NCI-H2081 treated with DMSO at 0.1 percent for 48 hours (cell line): ENCODE results near the gene RNF186.
"Not testable (repeated sequence)": the region's sequence is repeated elsewhere in the genome, so short reads cannot be mapped to it uniquely, and the experiment has no call there.

Experiments
- DNase-seq: peaks from one replicate; lab custom pipeline; 2025; lab: John Stamatoyannopoulos, UW

RNF186 gene

DNA sequence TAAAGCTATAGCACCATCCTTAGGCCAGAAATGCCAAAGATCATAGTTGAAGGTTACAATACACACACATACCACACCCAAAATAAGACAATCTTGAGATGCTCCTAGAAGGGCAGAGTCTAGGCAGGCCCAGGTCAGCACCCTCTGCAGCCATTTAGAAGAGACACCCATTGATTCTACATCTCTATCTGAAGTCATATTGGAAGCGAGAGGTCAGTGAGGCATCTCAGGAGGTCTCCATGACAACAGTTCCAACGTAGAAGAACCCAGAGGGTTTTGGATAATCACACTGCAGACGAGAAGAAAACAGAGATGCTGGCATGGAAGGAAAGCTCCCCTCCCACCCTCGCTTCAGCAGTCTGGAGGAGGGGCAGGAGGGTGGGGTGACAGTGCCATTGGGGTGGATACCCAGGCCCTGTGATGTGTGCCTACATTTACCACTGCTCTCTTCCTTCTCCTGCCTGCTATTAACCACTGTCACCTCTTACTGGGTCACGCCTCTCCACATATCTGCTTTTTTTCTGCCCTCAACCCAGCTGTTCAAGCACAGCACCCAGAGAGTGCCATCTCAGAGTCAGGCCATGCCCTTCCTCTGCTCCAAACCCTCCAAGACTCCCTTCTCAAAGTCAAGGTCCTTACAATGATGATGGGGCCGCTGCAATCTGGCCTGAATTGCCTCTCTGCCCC is 21.6 kb downstream of the RNF186 start:
- no peak for DNase-seq

DNA sequence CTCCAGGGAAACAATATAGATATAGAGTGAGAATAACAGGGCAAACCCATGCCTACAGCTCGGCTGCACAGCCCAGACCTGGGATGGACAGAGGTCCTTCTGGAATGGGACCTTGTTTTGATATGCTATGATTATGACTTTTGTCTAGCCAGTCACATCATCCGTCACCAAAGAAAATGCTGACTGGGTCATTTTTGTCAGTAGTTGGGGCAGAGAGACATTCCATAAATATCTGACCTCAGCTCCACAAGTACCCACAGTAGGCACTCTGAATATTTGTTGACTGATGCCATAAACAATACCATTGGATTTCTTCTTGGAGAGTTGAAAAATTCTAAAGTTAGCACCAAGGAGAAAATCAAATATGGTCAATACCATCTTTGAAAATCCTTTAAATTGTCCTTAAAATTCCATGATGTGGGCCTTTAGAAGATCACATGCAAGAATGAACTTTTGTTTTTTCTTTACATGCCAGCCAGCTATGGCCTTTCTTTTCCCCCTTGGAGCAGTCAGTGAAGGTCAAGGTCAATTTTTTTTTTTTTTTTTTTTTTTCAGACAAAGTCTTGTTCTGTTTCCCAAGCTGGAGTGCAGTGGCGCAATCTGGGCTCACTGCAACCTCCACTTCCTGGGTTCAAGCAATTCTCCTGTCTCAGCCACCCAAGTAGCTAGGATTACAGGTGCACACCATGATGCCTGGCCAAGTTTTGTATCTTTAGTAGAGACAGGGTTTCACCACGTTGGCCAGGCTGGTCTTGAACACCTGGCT is 22.7 kb downstream of the RNF186 start:
- no peak for DNase-seq

DNA sequence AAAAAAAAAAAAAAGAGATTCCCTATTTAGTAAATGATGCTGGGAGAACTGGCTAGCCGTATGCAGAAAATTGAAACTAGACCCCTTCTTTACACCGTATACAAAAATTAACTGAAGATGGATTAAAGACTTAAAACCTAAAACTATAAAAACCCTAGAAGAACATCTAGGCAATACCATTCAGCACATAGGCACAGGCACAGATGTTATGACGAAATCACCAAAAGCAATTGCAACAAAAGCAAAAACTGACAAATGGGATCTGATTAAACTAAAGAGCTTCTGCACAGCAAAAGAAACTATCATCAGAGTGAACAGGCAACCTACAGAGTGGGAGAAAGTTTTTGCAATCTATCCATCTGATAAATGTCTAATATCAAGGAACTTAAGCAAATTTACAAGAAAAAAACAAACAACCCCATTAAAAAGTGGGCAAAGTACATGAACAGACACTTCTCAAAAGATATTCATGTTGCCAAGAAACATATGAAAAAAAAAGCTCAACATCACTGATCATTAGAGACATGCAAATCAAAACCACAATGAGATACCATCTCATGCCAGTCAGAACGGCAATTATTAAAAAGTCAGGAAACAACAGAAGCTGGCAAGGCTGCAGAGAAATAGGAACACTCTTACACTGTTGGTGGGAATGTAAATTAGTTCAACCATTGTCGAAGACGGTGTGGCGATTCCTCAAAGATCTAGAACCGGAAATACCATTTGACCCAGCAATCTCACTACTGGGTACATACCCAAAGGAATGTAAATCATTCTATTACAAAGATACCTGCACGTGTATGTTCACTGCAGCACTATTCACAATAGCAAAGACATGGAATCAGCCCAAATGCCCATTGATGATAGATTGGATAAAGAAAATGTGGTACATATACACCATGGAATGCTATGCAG is 24.8 kb downstream of the RNF186 start:
- not testable (repeated sequence) for DNase-seq

DNA sequence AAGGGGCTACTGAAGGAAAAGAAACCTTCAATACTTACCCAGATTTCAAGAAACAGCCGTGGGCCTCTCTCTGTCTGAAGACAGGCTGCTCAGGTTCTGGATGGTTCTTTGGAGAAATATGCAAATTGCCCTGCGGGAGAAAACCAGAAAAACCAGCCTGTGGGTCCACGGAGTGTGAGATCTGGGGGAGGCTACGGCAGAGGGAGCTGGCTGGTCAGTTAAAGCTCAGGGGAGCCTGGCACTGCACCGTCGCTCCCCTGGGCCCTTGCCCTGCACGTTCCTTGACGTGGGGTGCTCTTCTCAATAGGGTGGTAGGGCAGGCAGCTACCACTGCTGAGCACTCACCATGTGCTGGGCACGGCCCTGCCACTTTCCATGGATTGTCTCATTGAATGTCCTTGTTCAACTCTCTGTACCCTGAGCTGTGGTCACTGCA is 28.1 kb downstream of the RNF186 start:
- DNase-seq = no peak

DNA sequence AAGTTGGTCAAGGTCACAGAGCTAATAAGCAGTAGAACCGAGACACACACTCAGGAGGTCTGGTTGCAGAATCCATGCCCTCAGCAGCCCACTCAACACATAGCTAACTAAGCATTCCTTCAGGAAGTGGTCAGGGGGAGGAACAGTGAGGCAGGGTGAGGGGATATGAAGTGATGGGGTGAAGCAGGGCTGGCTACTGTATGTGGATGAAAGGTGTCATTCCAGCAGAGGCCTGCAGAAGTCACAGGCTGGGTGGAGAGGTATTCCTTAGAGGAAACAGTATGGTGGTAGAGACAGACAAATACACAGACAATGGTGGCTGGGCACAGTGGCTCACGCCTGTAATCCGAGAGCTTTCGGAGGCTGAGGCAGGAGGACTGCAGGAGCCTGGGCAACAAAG is 29.4 kb downstream of the RNF186 start:
- no peak for DNase-seq

DNA sequence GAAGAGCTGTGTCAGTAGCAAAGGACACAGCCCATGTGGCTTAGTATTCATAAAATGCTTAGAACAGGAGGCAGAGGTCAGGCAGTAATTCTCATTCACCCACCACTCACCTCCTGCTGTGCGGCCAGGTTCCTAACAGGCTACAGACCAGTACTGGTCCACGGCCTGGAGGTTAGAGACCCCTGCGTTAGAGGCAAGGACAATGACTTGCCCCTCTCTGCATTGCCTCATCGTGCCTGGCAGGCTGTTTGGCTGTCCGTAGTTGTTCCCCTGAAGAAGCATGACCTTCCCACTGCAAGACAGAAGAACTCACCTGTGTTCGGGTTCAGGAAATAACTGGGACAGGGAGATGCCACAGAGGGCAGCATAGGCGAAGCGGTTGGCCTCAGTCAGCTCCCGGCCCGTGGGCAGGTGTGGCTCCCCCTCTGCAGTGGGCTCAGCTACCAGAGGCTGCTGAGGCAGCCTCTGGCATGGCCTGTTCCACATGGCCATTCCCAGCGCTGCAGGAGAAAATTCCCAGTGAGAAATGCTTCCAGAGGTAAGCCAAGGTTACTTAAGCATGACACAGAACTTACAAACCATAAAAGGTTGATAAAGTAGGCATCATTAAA is 34.7 kb downstream of the RNF186 start:
- DNase-seq = no peak

DNA sequence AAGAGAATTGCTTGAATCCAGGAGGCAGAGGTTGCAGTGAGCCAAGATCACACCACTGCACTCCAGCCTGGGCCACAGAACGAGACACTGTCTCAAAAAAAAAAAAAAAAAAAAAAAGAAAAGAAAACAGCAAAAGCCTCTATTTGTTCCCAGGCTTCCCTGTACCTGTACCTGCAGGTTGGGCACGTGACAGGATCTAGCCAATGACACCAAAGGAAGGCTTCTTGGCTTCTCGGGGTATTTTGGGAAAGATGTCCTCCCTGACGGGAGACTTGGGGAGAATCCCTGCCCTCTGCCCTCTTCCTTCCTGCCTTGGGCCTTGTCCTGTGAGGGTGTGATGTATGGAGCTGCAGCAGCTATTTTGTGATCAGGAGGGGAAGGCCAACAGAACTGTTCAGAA is 38.1 kb downstream of the RNF186 start:
- no peak for DNase-seq

DNA sequence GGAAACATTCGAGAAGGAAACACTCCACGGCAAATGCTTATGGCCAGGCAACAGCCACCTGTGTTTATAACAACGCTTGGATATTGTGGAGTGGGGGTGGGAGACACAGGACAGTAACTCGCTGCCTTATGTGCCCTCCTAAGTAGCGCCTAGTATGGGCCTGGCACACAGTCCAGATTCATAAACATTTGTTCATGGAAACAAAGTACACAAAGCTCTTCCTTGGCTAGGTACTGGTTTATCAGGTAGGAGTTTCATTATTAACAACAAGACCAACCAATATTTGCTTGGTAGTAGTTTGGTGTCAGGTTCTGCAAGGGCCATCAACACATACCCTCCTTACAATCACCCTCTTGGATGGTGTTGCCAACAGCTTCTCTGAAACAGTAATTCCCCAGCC is 38.8 kb downstream of the RNF186 start:
- DNase-seq = no peak

DNA sequence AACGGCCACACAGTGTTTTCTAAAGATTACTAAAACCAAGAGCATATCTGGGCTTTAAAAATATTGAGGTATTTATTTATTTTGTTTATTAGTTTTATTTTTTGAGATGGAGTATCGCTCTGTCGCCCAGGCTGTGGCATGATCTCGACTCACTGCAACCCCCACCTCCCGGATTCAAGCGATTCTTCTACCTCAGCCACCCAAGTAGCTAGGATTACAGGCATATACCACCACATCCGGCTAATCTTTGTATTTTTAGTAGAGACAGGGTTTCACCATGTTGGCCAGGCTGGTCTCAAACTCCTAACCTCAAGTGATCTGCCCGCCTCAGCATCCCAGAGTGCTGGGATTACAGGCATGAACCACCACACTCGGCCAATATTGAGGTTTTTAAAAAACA is 39.3 kb downstream of the RNF186 start:
- no peak for DNase-seq

DNA sequence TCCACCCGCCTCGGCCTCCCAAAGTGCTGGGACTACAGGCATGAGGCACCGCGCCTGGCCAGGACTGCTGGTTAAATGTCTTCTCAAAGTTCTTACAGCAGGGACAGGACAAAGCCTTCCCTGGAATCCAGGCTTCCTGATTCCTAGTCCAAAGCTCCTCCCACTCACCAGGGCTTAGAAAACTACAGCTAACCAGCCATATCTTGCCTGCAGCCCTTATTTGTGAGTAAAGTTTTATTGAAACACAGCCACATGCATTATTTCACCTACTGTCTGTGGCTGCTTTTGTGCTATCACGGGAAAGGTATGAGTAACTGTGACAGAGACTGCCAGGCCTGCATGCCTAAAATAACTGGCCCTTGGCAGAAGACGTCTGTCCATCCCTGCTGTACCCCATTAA is 39.8 kb downstream of the RNF186 start:
- DNase-seq = no peak

DNA sequence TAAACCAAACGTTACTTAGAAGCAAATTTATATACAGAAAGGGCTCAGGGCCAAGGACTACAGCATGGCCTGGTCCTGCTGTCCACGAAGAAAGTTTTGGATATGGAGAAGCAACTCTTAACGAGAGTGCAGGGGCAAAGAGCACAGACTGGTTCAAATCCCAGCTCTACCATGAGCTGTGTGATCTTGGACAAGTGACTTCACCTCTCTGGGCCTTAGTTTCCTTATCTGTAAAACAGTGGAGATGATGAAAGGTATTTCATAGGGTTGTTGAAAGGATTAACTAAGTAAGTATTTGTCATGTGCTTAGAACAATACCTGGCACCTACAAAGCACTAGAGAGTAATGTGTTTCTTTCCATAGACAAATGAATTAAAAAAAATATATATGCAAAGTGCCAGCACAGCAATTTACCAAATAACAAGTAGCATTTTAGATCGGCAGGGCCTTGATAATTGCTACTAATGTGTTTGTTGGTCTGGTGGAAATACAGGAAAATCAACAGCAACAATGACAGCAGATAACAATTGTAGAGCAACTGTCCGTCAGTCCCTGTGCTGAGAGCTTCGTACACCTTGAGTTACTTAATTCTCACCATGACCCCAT is 40.8 kb downstream of the RNF186 start:
- DNase-seq = no peak

DNA sequence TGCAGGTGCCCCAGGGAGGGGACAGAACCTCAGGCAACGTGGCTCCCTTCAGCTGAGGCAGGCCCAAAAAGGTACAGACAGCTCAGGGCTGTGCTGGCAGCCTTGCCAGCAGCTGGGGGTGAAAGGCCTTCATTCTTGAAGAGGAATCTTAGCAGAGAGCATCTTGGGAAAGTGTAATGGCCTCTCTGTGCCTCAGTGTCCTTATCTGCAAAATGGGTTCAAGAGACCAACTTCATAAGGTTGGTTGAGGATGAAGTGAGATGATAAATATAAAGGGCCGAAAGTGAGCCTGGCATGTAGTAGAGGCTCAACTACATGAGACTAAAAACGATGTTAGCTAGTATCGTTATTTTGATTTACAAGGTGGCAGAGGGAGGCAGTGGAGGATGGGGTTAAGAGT is 41.6 kb downstream of the RNF186 start:
- DNase-seq = no peak

DNA sequence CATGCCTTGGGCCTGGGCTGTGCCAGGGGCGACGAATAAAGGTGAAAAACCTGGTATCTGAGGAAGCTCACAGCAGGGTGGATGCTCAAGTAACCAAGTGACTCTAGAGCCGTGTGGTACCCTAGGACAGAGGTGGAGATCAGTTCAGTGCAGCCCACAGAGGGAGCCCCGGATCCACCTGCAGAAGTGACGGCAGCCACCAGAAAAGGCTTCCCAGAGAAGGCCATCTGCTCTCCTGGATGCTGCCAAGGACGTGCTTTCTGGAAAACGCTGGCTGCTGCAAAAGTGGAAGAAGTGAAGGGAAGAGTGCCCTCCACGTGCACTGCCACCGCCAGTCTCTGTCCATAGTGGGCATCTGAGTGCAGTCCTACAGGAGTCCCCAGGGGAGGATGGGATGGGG is 43.0 kb downstream of the RNF186 start:
- DNase-seq = no peak

DNA sequence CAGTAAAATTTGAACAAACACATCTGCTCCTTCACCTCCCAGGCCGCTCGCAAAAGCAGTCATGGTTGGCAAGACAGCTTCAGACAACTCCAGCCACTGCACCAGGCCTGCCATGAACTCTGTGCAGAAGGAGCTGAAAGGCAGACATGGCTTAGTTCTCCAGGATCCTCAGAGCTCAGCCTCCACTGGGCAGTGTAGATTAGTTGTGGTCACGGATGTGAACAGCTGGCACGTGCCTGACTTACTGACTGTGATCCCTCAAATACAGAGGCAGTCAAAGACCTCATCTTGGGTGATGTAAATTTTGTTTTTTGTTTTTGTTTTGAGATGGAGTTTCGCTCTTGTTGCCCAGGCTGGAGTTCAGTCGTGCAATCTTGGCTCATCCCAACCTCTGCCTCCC is 43.7 kb downstream of the RNF186 start:
- DNase-seq = no peak

DNA sequence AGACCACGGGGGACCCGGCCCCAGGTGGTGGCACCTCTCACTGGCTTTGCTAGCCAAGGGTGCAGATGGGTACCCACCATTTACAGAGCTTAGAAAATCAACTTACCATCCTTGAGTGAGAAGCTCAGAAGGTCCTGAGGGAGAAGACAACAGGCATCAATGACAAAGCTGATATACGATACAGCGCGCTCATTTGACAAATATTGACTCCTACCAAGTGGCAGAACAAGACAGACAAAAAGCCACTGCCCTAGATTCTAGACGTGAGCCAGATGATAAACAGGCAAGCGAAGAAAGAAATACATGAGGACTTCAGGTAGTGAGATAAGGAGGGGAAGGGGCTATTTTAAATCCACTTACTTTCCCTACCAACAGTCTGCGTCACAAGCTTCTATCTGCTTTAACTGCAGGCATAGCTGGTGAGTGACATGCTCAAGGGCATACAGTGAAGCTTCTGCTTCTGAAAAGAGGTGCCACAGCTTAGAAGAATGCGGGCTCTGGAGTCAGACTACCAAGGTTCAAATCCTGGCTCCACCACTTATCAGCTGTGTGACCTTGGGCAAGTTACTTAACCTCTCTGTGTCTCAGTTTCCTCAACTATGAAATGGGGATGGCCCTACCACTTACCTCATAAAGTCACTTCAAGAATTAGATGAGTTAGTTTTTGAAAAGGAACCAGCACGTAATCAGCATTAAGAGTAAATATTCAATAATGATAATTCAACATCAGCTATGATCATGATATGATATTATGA is 44.5 kb downstream of the RNF186 start:
- no peak for DNase-seq

DNA sequence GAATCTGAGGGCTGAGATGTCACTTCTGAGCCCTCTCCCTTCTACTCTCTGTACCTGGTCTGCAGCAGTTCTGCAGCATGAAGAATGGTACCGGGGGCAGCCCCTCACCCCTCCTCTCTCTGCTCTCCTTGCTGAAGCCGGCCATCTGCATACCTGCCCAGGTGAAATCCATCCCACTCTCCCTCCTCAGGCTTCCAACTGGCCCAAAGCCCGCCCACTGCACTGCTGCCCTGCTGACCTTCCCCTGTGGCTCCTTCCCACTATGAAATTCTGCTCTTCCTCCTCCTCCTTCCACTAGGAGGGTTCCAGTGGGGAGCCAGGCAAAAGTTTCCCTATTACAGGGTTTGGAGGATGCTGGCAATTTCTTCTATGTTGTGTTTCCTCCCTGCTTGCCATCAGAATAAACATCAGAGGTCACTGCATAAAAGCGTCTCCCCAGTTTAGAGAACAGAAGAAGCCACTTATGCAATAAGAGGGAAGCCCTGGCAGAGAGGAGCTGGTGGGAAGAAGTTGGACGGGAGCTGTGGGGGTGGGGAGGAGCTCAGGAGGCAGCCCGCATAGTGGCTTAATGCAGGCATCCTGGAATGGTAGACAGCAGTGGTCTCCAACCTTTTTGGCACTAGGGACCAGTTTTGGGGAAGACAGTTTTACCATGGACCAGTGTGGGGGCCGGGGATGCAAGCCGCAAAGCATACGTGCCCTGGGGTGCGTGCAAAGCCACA is 45.7 kb downstream of the RNF186 start:
- DNase-seq = no peak

DNA sequence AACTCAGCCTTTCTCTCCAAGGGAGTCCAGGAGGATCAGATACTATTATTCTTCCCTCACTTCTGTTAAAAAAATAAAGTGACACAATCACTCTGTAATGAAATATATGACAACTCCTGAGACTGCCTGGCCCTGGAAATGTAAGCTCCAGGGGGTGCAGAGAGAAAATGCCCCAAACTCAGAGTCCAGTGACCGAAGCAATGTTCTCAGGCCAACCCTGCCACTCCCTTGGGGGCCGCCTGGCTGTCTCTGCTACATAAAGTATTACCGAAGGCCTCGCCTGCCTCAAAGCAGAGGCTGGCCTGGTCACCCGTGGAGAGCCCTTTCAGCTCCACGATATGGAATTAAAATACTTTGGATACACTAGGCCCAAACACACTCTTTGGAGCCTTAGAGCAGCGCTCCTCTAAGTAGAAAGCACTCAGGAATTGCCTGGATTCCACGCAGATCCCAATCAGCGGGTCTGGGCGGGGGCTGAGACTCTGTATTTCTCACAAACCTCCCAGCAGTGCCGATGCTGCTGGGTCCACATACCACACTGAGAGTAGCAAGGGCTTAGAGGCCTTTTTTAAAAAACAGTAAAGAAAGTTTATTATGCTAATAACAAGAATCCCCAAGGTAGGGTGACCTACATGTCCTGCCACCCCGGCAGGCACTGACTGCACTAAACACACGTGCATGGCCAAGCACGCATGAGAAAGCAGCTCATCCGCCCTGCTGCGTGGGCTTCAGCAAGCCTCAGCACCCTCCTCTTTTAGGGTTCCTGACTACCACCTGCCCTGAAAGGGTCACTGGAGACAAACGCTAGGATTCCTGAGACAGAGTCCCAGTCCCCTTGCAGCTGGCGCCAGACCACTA is 46.5 kb downstream of the RNF186 start:
- no peak for DNase-seq

DNA sequence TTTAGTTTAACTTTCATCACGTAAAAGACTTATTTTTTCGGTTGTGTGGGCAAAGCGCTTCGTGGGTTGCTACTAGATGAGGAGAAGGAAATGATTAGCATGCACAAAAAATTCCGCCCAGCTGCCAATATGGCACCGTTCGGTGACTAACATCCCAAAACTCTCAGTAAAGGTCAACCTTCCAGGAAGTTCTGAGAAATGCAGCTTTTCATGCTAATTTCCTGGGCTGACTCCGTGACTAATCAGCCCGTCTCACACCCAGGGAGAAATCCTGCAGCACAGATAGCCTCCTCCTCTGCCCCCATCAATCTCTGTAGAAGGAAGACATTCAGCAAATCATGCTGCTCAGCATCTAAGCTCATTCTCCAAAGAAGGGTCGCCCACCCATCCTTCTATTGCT is 49.5 kb downstream of the RNF186 start:
- DNase-seq = no peak

DNA sequence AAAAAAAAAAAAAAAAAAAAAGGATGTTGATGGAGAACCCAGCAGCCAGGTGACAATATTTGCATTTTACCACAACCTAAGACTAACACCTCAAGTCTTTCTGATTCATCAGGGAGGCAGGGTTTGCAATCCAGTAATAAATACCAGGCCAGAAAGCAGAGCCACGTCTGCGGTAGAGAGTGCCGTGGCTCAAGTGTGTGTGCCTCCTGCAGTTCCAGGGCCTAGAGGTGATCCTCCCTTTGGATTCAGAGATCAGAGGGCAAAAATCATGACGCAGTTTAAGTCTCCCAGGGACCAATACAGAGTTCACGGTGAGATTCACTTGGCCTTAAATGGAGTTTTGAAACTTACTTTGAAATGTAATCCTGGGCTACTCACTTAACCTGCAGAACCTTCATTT is 50.2 kb downstream of the RNF186 start:
- DNase-seq = no peak
